ENCODE results near the gene SPATA20. TPM values are rescaled to one million over a fixed set of nuclear protein-coding genes. Genes with fewer than 3 reads are reported as not detected.

Gene SPATA20
- total and polyA plus RNA-seq, 2 donors (not counting 3 experiments of a cell fraction or from before 2014, with no cell fraction given), result 42.3 to 51.5 TPM

GRCh38 chr17:50560185-50560824 is 13.3 kb downstream of the SPATA20 start, which contains the start of gene CACNA1G:
Gene CACNA1G, plus strand, starts transcription at chr17:50560715. Its CDS starts 745 bp downstream, at chr17:50561460.
- BruUV-seq (replicated peaks), result no TSS peak
- ChIA-PET POLR2A (interaction anchor here (1.0 kb wide), 1 partner anchor 10 kb away, joined by 3 read pairs; no protein-coding TSS in a partner anchor), CTCF (interaction anchor here (0.8 to 2.4 kb wide), 9 partner anchors 8 to 120 kb away, joined by 3 to 17 read pairs (median 3); no protein-coding TSS in a partner anchor)
- no peak within 1 kb of the TSS for H3K9ac ChIP-seq (replicated peaks; ENCODE audit: extremely low read depth, insufficient read depth, low read length)
- H3K27me3 ChIP-seq (ENCODE audit: control insufficient read depth in 2 of 2, insufficient read depth in 2 of 2, low read length in 2 of 2), result peaks cover 46 to 55% of the 10 kb centered on the region in 2 experiments
- H3K79me2 ChIP-seq (ENCODE audit: control insufficient read depth, insufficient read depth, low read length), result no peaks in the 10 kb centered on the region
- H2AFZ ChIP-seq (ENCODE audit: low read depth, low read length), result no peak within 1 kb of the TSS
- no peak within 1 kb of the TSS for H3K27ac ChIP-seq (ENCODE audit: insufficient read depth, low read depth, low read length)
- peak within 1 kb of the TSS in 1 of 3 experiments; percentile 15 for H3K4me3 ChIP-seq (replicated peaks in 1 of 3; ENCODE audit: insufficient read depth in 1 of 3, low read depth in 1 of 3, low read length in 3 of 3)
- TF ChIP-seq EZH2 (IDR thresholded peaks at IDR 0.05; ENCODE audit: borderline replicate concordance, low read depth, low read length, severe bottlenecking) (no peak), CTCF (IDR thresholded peaks at IDR 0.05; ENCODE audit: extremely low read depth in 1 of 2, insufficient read depth in 1 of 2, low read depth in 1 of 2, low read length in 2 of 2) (no peak), POLR2A (IDR thresholded peaks at IDR 0.05; ENCODE audit: low read depth, low read length) (no peak), GATA2 (IDR thresholded peaks at IDR 0.05; ENCODE audit: insufficient read depth, insufficient read length, low read depth, low read length) (no peak), POLR2AphosphoS5 (IDR thresholded peaks at IDR 0.05; ENCODE audit: insufficient read depth, low read depth, low read length) (no peak), MAX (IDR thresholded peaks at IDR 0.05; ENCODE audit: insufficient read depth, insufficient read length) (no peak), JUN (IDR thresholded peaks at IDR 0.05; ENCODE audit: borderline replicate concordance, insufficient read depth, insufficient read length, low read depth) (no peak), MYC (IDR thresholded peaks at IDR 0.05; ENCODE audit: low read depth, low read length) (no peak), FOS (IDR thresholded peaks at IDR 0.05; ENCODE audit: borderline replicate concordance, insufficient read depth, low read length) (no peak)
- H3K4me1 ChIP-seq (ENCODE audit: control insufficient read depth, extremely low read depth, insufficient read depth, low read length), result peaks cover 7% of the 10 kb centered on the region
- dilution Hi-C loops (cut with MboI; ENCODE audit: extremely low pct_ligation_motif_present, low sequenced_read_pairs) (no loop called here), intact Hi-C loops (cut with micrococcal nuclease) (loop anchor here (5.0 kb wide), 2 partner anchors 42 to 57 kb away; no protein-coding TSS in a partner anchor)
- peaks cover 0 to 3% of the 10 kb centered on the region in 2 experiments for H3K36me3 ChIP-seq (ENCODE audit: control insufficient read depth in 2 of 2, extremely low read depth in 1 of 2, insufficient read depth in 2 of 2, low read length in 2 of 2)
- H3K4me2 ChIP-seq (ENCODE audit: insufficient read depth, low read length), result peak within 1 kb of the TSS; percentile 61
- peak; percentile 70 for DNase-seq (ENCODE audit: low read depth, low spot score)
- no peaks in the 10 kb centered on the region for H3K9me1 ChIP-seq (replicated peaks; ENCODE audit: control insufficient read depth, extremely low read depth, insufficient read depth, low read length)
- H3K9me3 ChIP-seq (replicated peaks; ENCODE audit: control insufficient read depth, insufficient read depth, low read length), result no peaks in the 10 kb centered on the region
- FAIRE-seq, result peak; percentile 80
- no peaks in the 10 kb centered on the region for H4K20me1 ChIP-seq (replicated peaks; ENCODE audit: control insufficient read depth, extremely low read depth, insufficient read depth, low read length)

Measured in endothelial cell of umbilical vein (primary cell).